ENCODE results near the gene LPAR5.
A peak's percentile ranks its signal among the peaks of the same experiment; 100 is the strongest.

Gene LPAR5

GRCh38 chr12:6618483-6619225, 17.1 kb downstream of the LPAR5 start:
- Histone ChIP-seq H3K4me1 (ENCODE audit: insufficient read depth, poor library complexity, severe bottlenecking) (no peaks in the 10 kb centered on the region), H3K27ac (ENCODE audit: poor library complexity, severe bottlenecking) (no peak overlapping the region), H3K36me3 (ENCODE audit: low read depth) (peaks cover 6% of the 10 kb centered on the region), H3K9me3 (ENCODE audit: severe bottlenecking) (no peaks in the 10 kb centered on the region), H3K4me3 (ENCODE audit: severe bottlenecking) (no peak overlapping the region), H3K27me3 (ENCODE audit: insufficient read depth, poor library complexity, severe bottlenecking) (no peaks in the 10 kb centered on the region)
- TF ChIP-seq CTCF (IDR thresholded peaks at IDR 0.05; ENCODE audit: poor library complexity, severe bottlenecking) = no peak
- ATAC-seq (ENCODE audit: low read depth) (no peak), DNase-seq (ENCODE audit: low spot score) (no peak)

- Histone ChIP-seq H3K27ac (ENCODE audit: poor library complexity, severe bottlenecking) (no peak overlapping the region), H3K4me1 (ENCODE audit: insufficient read depth, poor library complexity, severe bottlenecking) (peaks cover 14% of the 10 kb centered on the region), H3K27me3 (ENCODE audit: insufficient read depth, poor library complexity, severe bottlenecking) (no peaks in the 10 kb centered on the region), H3K9me3 (ENCODE audit: severe bottlenecking) (no peaks in the 10 kb centered on the region), H3K4me3 (ENCODE audit: severe bottlenecking) (no peak overlapping the region), H3K36me3 (ENCODE audit: low read depth) (peaks cover 6% of the 10 kb centered on the region)
- DNase-seq (ENCODE audit: low spot score) = no peak
- no peak for TF ChIP-seq CTCF (IDR thresholded peaks at IDR 0.05; ENCODE audit: poor library complexity, severe bottlenecking)
- ATAC-seq (ENCODE audit: low read depth) = no peak
These were observed 20.0 kb downstream of the LPAR5 start for GRCh38 chr12:6615802-6616201.

- no peak for TF ChIP-seq CTCF (IDR thresholded peaks at IDR 0.05; ENCODE audit: poor library complexity, severe bottlenecking)
- no peak overlapping the region for H3K4me3 ChIP-seq (ENCODE audit: severe bottlenecking)
- H3K27ac ChIP-seq (ENCODE audit: poor library complexity, severe bottlenecking) = peak overlapping the region; percentile 69
These were observed 21.1 kb downstream of the LPAR5 start for GRCh38 chr12:6614513-6615172.

GRCh38 chr12:6613776-6614512, 21.8 kb downstream of the LPAR5 start:
- Histone ChIP-seq H3K4me1 (ENCODE audit: insufficient read depth, poor library complexity, severe bottlenecking) (peaks cover 14% of the 10 kb centered on the region), H3K36me3 (ENCODE audit: low read depth) (peaks cover 3% of the 10 kb centered on the region), H3K9me3 (ENCODE audit: severe bottlenecking) (no peaks in the 10 kb centered on the region), H3K4me3 (ENCODE audit: severe bottlenecking) (no peak overlapping the region), H3K27ac (ENCODE audit: poor library complexity, severe bottlenecking) (peak overlapping the region; percentile 69), H3K27me3 (ENCODE audit: insufficient read depth, poor library complexity, severe bottlenecking) (no peaks in the 10 kb centered on the region)
- peak; percentile 64 for ATAC-seq (ENCODE audit: low read depth)
- peak; percentile 14 for TF ChIP-seq CTCF (IDR thresholded peaks at IDR 0.05; ENCODE audit: poor library complexity, severe bottlenecking)
- DNase-seq (ENCODE audit: low spot score) = peak; percentile 81

More at GRCh38 chr12:6614513-6615172, 21.1 kb downstream of the LPAR5 start:
- Histone ChIP-seq H3K4me1 (ENCODE audit: insufficient read depth, poor library complexity, severe bottlenecking) (peaks cover 14% of the 10 kb centered on the region), H3K9me3 (ENCODE audit: severe bottlenecking) (no peaks in the 10 kb centered on the region), H3K27me3 (ENCODE audit: insufficient read depth, poor library complexity, severe bottlenecking) (no peaks in the 10 kb centered on the region), H3K36me3 (ENCODE audit: low read depth) (peaks cover 6% of the 10 kb centered on the region)
- DNase-seq (ENCODE audit: low spot score) = no peak
- no peak for ATAC-seq (ENCODE audit: low read depth)

Data from RWPE2 (cell line).